Panc1 (cell line): ENCODE data around the gene LRBA. TPM values are rescaled to one million over a fixed set of nuclear protein-coding genes. Genes with fewer than 3 reads are reported as not detected.

Experiments
- ATAC-seq: fragments of 200-7000 bp; cut with Tn5 transposase; 2 replicates; pipeline ENCODE4 v1.9.1; 2020; ENCODE audit warnings: mild to moderate bottlenecking, moderate library complexity
- BruUV-seq: library from RNA; stranded (reverse); fragments of 400-500 nt; replicated peaks from 2 replicates; lab custom pipeline; 2021; lab: Mats Ljungman, UMichigan
- CTCF ChIA-PET: fragments of 300-600 bp; sonication (Branson Sonifier 250); formaldehyde crosslinking; loops from one replicate; lab custom pipeline; 2022; ENCODE audit warnings: antibody characterized with exemption; lab: Charles Lee
- POLR2A ChIA-PET: fragments of 300-600 bp; sonication (Branson Sonifier 250); formaldehyde crosslinking; loops from one replicate; lab custom pipeline; 2022; ENCODE audit warnings: antibody characterized with exemption; lab: Charles Lee
- DNase-seq: peaks from one replicate; pipeline ENCODE4 v3.0.0-alpha.2; 2010; ENCODE audit warnings: low read depth, low spot score
- H3K27ac ChIP-seq: 2 replicates; pipeline ENCODE4 v1.5.1; 2011; ENCODE audit warnings: mild to moderate bottlenecking, low read length, inconsistent platforms
- H3K27me3 ChIP-seq: fragments of 200-500 bp; sonication (Bioruptor generic); 2 replicates; pipeline ENCODE4 v1.6.0; 2014; ENCODE audit warnings: low read length, inconsistent platforms; ENCODE audit not compliant: control insufficient read depth, insufficient read depth
- H3K36me3 ChIP-seq: fragments of 200-500 bp; sonication (Bioruptor generic); 2 replicates; pipeline ENCODE4 v1.5.1; 2014; ENCODE audit warnings: inconsistent platforms, mild to moderate bottlenecking, low read length, moderate library complexity; ENCODE audit not compliant: control insufficient read depth, insufficient read depth
- H3K4me1 ChIP-seq: 2 replicates; pipeline ENCODE4 v1.5.1; 2011; ENCODE audit warnings: inconsistent platforms, mild to moderate bottlenecking, low read length, moderate library complexity; ENCODE audit not compliant: control insufficient read depth, insufficient read depth
- H3K4me3 ChIP-seq, 2 experiments: 2 replicates each; pipeline ENCODE4 v1.5.1; 2011 to 2012; ENCODE audit warnings: low read depth in 2 of 2, low read length in 2 of 2, mild to moderate bottlenecking in 2 of 2, inconsistent platforms in 1 of 2, moderate library complexity in 1 of 2
- H3K9me3 ChIP-seq: fragments of 200-500 bp; sonication (Bioruptor generic); 2 replicates; pipeline ENCODE4 v1.5.1; 2014; ENCODE audit warnings: low read depth, mild to moderate bottlenecking, inconsistent platforms, low read length, moderate library complexity; ENCODE audit not compliant: control insufficient read depth, insufficient read depth
- POLR2AphosphoS5 ChIP-seq: IDR thresholded peaks from 2 replicates; pipeline ENCODE4 v1.6.1; 2012; ENCODE audit warnings: mild to moderate bottlenecking, low read depth, low read length, moderate library complexity
- SIN3A ChIP-seq: IDR thresholded peaks from 2 replicates; pipeline ENCODE4 v1.6.1; 2012; ENCODE audit warnings: low read depth, mild to moderate bottlenecking, low read length, moderate library complexity, borderline replicate concordance; ENCODE audit not compliant: insufficient read depth
- TCF7L2 ChIP-seq: IDR thresholded peaks from 2 replicates; pipeline ENCODE4 v1.6.1; 2011; ENCODE audit warnings: mild to moderate bottlenecking, low read depth, low read length, inconsistent platforms
- in situ Hi-C: cut with HindIII; loops from 2 replicates; pipeline ENCODE4 v1.10.0; 2016; ENCODE audit warnings: low sequenced_read_pairs, low pct_unique_long_range_greater_than_20kb
- intact Hi-C: fragments of 100-400 bp; cut with micrococcal nuclease; formaldehyde crosslinking; loops from one replicate; pipeline ENCODE4 v1.10.0; 2022; ENCODE audit not compliant: unreplicated experiment
- total RNA-seq: library from RNA; stranded (reverse); gene quantifications from one replicate; pipeline ENCODE4 v1.2.1, GENCODE V29; 2021; ENCODE audit not compliant: unreplicated experiment
- TF ChIP-seq, protein P1 (sequence below), 2 experiments: IDR thresholded peaks; 2 replicates each; pipeline ENCODE4 v1.6.1; 2011 to 2012; ENCODE audit warnings: low read depth in 2 of 2, control low read depth in 1 of 2, low read length in 1 of 2, mild to moderate bottlenecking in 1 of 2, moderate library complexity in 1 of 2; ENCODE audit not compliant: insufficient read depth in 1 of 2
- TF ChIP-seq, protein P2 (sequence below): fragments of 450-650 bp; IDR thresholded peaks from 2 replicates; pipeline ENCODE4 v1.5.1; 2017; ENCODE audit warnings: mild to moderate bottlenecking

Gene LRBA
- total RNA-seq, 1 experiment from 2014 or later, result 26.4 TPM

DNA sequence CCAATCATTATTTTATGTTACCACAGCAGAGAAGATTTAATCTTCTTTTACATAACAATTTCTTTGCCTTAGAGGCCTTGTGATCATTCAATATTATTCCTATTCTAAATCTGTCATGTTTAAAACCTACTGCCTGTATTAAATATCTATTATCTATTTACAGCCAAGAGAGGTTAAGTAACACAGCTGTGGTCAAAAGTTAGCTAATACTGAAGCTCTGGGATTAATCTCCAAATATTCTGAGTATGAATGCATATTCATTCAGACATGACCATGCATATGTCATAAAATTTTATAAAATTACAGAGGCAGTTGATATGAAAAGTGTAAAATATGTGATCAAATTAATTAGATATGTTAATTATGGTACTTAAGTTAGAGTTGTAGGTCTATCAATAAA, 621.0 kb downstream of the LRBA start:
- in situ Hi-C loops, result no loop called here

DNA sequence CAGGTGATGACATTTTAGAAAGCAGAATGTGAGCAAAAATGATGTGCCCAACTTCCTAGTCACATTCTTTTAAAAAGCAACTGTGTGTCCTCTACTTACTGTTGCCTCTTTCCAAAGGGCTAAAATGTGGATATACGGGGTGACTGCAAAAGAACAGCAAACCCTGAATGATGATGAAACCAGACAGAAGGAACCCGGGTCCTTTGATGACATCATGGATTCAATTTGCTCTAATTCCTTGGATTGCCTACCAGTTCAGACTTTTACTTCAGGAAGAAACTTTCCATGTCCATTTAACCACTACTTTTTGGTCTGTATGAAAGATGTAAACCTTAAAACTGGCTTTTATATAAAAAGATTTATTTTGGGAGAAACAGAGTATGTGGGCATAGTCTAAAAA, 624.0 kb downstream of the LRBA start:
- H3K4me1 ChIP-seq, result no peaks in the 10 kb centered on the region
- no peak overlapping the region for H3K4me3 ChIP-seq
- DNase-seq (no peak), ATAC-seq (no peak)
- intact Hi-C loops (no loop called here), in situ Hi-C loops (no loop called here)
- no peaks in the 10 kb centered on the region for H3K36me3 ChIP-seq
- H3K27me3 ChIP-seq, result no peaks in the 10 kb centered on the region
- BruUV-seq, result no TSS peak
- POLR2A ChIA-PET, result no interaction called here
- CTCF ChIA-PET, result no interaction called here
- TF ChIP-seq, protein P1, sequence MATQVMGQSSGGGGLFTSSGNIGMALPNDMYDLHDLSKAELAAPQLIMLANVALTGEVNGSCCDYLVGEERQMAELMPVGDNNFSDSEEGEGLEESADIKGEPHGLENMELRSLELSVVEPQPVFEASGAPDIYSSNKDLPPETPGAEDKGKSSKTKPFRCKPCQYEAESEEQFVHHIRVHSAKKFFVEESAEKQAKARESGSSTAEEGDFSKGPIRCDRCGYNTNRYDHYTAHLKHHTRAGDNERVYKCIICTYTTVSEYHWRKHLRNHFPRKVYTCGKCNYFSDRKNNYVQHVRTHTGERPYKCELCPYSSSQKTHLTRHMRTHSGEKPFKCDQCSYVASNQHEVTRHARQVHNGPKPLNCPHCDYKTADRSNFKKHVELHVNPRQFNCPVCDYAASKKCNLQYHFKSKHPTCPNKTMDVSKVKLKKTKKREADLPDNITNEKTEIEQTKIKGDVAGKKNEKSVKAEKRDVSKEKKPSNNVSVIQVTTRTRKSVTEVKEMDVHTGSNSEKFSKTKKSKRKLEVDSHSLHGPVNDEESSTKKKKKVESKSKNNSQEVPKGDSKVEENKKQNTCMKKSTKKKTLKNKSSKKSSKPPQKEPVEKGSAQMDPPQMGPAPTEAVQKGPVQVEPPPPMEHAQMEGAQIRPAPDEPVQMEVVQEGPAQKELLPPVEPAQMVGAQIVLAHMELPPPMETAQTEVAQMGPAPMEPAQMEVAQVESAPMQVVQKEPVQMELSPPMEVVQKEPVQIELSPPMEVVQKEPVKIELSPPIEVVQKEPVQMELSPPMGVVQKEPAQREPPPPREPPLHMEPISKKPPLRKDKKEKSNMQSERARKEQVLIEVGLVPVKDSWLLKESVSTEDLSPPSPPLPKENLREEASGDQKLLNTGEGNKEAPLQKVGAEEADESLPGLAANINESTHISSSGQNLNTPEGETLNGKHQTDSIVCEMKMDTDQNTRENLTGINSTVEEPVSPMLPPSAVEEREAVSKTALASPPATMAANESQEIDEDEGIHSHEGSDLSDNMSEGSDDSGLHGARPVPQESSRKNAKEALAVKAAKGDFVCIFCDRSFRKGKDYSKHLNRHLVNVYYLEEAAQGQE (IDR thresholded peaks at IDR 0.05; ENCODE audit: insufficient read depth in 1 of 2, low read depth in 2 of 2, low read length in 1 of 2), result no peak
- TF ChIP-seq POLR2AphosphoS5 (no peak), SIN3A (no peak), TCF7L2 (no peak)
- TF ChIP-seq, protein P2, sequence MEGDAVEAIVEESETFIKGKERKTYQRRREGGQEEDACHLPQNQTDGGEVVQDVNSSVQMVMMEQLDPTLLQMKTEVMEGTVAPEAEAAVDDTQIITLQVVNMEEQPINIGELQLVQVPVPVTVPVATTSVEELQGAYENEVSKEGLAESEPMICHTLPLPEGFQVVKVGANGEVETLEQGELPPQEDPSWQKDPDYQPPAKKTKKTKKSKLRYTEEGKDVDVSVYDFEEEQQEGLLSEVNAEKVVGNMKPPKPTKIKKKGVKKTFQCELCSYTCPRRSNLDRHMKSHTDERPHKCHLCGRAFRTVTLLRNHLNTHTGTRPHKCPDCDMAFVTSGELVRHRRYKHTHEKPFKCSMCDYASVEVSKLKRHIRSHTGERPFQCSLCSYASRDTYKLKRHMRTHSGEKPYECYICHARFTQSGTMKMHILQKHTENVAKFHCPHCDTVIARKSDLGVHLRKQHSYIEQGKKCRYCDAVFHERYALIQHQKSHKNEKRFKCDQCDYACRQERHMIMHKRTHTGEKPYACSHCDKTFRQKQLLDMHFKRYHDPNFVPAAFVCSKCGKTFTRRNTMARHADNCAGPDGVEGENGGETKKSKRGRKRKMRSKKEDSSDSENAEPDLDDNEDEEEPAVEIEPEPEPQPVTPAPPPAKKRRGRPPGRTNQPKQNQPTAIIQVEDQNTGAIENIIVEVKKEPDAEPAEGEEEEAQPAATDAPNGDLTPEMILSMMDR, result no peak
- H3K9me3 ChIP-seq, result no peaks in the 10 kb centered on the region
- H3K27ac ChIP-seq, result no peak overlapping the region

More for the DNA sequence above, 621.0 kb downstream of the LRBA start:
- no peaks in the 10 kb centered on the region for H3K36me3 ChIP-seq
- H3K4me1 ChIP-seq, result no peaks in the 10 kb centered on the region
- no peak overlapping the region for H3K4me3 ChIP-seq
- no TSS peak for BruUV-seq
- ChIA-PET CTCF (no interaction called here), POLR2A (interaction anchor here (0.6 kb wide), 1 partner anchor 572 kb away, joined by 13 read pairs; no protein-coding TSS in a partner anchor)
- ATAC-seq (no peak), DNase-seq (no peak)
- intact Hi-C loops, result no loop called here
- H3K9me3 ChIP-seq, result no peaks in the 10 kb centered on the region
- no peaks in the 10 kb centered on the region for H3K27me3 ChIP-seq
- H3K27ac ChIP-seq, result no peak overlapping the region
- TF ChIP-seq POLR2AphosphoS5, result no peak
- TF ChIP-seq, protein P1 (IDR thresholded peaks at IDR 0.05; ENCODE audit: insufficient read depth in 1 of 2, low read depth in 2 of 2, low read length in 1 of 2), result no peak
- no peak for TF ChIP-seq TCF7L2
- TF ChIP-seq, protein P2, result no peak
- TF ChIP-seq SIN3A, result no peak
